Measurements from ENCODE around the gene TCERG1L. TPM values are rescaled to one million over a fixed set of nuclear protein-coding genes. Genes with fewer than 3 reads are reported as not detected.

The TCERG1L gene, protein sequence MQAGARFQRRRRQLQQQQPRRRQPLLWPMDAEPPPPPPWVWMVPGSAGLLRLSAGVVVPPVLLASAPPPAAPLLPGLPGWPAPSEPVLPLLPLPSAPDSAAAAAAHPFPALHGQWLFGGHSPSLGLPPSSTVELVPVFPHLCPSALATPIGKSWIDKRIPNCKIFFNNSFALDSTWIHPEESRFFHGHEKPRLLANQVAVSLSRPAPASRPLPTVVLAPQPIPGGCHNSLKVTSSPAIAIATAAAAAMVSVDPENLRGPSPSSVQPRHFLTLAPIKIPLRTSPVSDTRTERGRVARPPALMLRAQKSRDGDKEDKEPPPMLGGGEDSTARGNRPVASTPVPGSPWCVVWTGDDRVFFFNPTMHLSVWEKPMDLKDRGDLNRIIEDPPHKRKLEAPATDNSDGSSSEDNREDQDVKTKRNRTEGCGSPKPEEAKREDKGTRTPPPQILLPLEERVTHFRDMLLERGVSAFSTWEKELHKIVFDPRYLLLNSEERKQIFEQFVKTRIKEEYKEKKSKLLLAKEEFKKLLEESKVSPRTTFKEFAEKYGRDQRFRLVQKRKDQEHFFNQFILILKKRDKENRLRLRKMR
- not detected for polyA plus RNA-seq

DNA sequence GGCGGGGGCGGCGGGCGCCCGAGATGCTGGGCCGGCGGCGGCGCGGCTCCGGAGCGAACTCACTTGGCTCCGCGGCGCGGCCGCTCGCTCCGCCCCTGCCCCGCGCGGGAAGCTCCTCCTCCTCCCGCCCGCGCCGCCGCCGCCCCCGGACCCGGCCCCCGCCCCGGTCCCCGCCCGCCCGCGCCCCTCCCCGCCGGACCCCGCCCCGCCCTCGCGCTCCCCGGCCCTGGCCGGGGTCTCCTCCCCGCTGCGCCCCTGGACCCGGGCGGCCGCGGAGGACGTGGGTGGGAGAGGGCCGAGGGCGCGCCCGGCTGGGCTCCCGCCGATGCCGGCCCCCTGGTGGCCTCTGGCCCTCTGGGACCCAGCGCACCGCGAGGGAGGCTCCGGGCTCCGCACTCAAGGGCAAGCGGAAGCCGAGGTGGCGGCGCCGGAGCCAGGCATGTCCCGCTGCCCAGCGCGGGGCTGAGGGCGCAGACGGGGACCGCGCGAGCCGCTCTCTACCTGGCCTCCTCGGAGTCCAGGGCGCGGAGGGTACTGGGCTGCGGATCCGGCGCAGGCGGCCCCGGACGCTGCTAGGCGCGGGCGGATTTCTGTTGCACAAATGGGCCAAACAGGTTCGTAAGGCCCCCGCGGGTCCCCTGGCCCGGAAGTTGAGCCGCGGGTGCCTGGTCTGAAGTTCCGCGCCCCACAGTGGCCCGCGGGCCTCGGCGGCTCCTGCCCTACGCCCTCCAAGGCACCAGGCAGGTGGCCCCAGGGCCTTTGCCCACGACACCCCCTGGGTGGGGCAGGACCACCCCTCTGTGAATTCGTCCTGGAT lies at the start of gene TCERG1L:
TSS of gene TCERG1L (minus strand) at position 61 of the 817 bp plus-strand sequence. CDS start 86 bp downstream, outside the sequence.
- no peak within 1 kb of the TSS for H3K27ac Mint-ChIP-seq
- H3K27me3 Mint-ChIP-seq (ENCODE audit: low read depth in 3 of 3): peaks cover 7 to 23% (median 21%) of the 10 kb centered on the region in 3 donors
- H3K4me3 Mint-ChIP-seq: peak within 1 kb of the TSS in 4 of 5 donors; percentile 30 to 66 (median 44)
- peaks cover 0 to 3% (median 0%) of the 10 kb centered on the region in 6 donors for H3K9me3 Mint-ChIP-seq
- H3K36me3 Mint-ChIP-seq: no peaks in the 10 kb centered on the region
- H3K4me1 Mint-ChIP-seq: peaks cover 1 to 5% of the 10 kb centered on the region in 2 donors
- peak in 1 of 3 donors; percentile 14 for DNase-seq

DNA sequence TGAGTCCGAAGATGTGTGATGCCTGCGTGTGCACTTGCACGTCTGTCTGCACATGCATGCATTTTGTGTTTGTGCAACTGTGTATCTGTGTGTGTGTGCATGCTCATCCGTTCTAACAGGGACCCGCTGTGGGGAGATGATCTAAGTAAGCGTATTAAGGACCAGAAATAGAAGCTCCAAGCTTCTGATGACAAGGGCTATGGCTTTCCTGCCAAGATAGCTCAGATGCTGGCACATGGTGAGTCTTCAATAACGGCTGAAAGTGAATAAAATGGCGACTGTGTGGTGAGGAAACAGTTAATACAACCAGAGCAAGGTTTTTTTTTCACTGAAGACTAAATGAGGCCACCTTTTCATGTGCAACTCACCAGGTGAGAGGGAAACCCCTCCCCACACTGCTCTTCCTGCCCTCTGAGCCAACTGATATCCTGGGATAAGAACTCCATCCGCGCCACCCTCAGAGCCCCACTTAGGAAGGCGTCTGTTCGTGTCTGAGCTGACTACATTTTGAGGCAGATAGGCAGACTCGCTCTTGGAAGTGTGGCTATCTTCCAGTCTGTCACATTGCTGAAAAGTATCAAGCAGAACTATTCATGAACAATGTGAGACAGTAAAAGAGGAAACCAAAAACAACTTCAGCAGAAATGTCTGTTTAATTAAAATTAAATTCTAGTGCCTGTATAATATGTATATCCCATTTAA lies 47.4 kb upstream of the TCERG1L start:
- peaks cover 0 to 6% (median 0%) of the 10 kb centered on the region in 6 donors for H3K9me3 Mint-ChIP-seq
- H3K36me3 Mint-ChIP-seq: no peaks in the 10 kb centered on the region
- H3K27me3 Mint-ChIP-seq (ENCODE audit: low read depth in 3 of 3): peaks cover 2 to 6% (median 3%) of the 10 kb centered on the region in 3 donors
- H3K4me1 Mint-ChIP-seq: no peaks in the 10 kb centered on the region
- no peak for DNase-seq
- no peak overlapping the region for H3K4me3 Mint-ChIP-seq
- no peak overlapping the region for H3K27ac Mint-ChIP-seq

DNA sequence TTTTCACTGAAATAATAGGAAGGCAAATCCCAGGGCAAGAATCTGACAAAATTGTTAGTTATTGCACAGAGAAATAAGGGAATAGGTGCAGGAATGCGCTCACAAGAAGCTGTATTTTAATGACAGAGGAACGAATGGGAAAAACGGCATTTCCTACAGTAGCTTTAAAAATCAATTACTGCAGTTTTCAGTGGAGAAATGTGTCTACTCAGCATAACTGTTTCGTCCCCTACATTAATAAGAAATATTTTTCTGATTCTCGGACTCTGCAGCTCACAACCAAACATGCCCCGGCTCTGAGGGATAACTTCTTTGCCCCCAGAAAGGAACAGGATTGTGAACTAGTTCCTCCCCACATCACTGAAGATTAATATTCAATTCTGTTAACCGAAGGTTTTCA lies 44.9 kb upstream of the TCERG1L start:
- H3K4me3 Mint-ChIP-seq: no peak overlapping the region
- peaks cover 0 to 6% (median 3%) of the 10 kb centered on the region in 3 donors for H3K27me3 Mint-ChIP-seq (ENCODE audit: low read depth in 3 of 3)
- no peak for DNase-seq
- H3K9me3 Mint-ChIP-seq: peaks cover 0 to 6% (median 0%) of the 10 kb centered on the region in 6 donors
- no peaks in the 10 kb centered on the region for H3K36me3 Mint-ChIP-seq
- no peak overlapping the region for H3K27ac Mint-ChIP-seq
- no peaks in the 10 kb centered on the region for H3K4me1 Mint-ChIP-seq

DNA sequence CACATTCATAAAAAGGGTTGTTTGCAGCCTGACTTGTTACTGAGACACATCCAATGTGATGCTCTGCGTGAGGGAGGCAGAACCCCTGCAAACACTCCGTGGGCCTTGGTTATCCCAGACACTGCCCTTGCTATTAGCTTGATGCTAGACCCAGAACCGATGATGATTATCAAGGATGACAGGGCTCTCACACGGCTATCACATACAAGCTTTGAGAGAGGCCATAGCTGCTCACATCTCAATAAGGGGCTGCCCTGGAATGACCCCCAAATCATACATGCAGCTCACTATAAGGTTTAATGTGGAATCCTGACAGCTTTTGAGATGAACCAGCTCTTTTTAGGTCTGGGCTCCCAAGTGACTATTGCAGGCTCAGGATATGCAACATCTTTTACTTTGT lies 44.4 kb upstream of the TCERG1L start:
- peaks cover 2 to 6% (median 3%) of the 10 kb centered on the region in 3 donors for H3K27me3 Mint-ChIP-seq (ENCODE audit: low read depth in 3 of 3)
- H3K9me3 Mint-ChIP-seq: peaks cover 0 to 6% (median 0%) of the 10 kb centered on the region in 6 donors
- no peak overlapping the region for H3K4me3 Mint-ChIP-seq
- no peak overlapping the region for H3K27ac Mint-ChIP-seq
- H3K36me3 Mint-ChIP-seq: no peaks in the 10 kb centered on the region
- DNase-seq: no peak
- H3K4me1 Mint-ChIP-seq: no peaks in the 10 kb centered on the region

DNA sequence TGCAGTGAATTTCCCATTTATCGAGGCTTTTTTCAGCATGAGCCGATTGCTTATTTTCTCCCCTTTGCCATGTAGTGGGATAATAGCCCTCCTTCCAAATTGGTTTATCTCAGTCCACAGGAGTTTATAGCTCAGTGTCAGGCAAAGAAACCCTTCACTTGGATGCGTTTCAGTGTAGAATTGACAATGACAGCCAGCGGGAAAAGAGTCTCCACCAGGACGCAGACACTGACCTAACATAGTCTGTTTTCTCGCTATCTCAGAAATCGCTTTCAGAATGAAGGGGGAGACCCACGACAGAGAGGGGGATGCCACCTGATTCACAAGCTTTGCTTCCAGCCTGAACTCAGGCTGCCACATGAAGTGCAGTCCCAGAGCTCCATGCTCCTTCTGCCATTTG lies 43.5 kb upstream of the TCERG1L start:
- Mint-ChIP-seq H3K4me1 (no peaks in the 10 kb centered on the region), H3K36me3 (no peaks in the 10 kb centered on the region), H3K4me3 (no peak overlapping the region), H3K27ac (no peak overlapping the region), H3K27me3 (ENCODE audit: low read depth in 3 of 3) (peaks cover 2 to 6% (median 3%) of the 10 kb centered on the region in 3 donors), H3K9me3 (peaks cover 0 to 6% (median 0%) of the 10 kb centered on the region in 6 donors)
- DNase-seq: no peak

DNA sequence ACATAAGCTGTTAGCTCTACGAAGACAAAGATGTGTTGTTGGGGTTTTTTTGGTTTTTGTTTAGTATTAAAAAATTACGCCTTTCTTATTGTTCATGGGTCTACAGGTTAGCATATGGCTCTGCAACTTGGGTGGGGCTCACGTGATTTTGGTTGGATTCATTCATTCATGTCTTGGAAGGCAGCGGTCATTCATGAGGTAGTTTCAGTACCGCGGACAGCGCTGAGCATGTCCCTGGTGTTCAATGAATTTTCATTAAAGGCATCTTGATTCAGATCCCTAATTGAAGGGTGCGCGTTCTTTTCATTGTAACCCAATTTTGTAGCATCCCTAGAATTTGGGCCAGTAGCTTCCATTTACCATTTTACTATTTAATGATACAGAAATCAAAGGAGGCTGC lies 42.9 kb upstream of the TCERG1L start:
- Mint-ChIP-seq H3K27me3 (ENCODE audit: low read depth in 3 of 3) (peaks cover under 1 to 6% (median 2%) of the 10 kb centered on the region in 3 donors), H3K36me3 (no peaks in the 10 kb centered on the region), H3K27ac (no peak overlapping the region), H3K4me3 (no peak overlapping the region), H3K9me3 (peaks cover 0 to 8% (median 0%) of the 10 kb centered on the region in 6 donors), H3K4me1 (no peaks in the 10 kb centered on the region)
- DNase-seq: no peak

DNA sequence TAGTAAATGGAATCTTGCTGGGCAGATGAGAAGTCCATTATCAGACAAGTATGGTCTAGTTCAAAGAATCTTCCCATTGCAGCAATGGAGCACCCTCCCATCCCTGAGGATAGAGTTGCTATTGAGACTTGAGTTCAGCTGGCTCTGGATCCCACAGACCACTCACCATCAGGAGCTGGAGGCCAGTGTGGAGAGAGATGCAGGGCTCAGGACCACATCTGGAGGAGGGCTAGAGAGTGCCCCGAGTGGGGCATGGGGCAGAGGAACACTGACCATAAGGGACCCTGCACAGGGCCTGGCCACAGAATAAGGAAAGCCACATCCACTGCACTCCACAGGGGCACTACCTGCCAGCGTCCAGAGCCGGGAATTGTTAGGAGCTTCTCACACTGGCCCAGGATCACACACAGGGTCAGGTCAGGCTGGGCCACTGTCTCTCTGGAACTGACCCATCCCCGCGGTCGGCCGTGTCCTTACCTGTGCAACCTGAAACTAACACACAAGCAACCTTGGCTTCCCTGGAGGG lies 41.3 kb upstream of the TCERG1L start:
- no peak overlapping the region for H3K27ac Mint-ChIP-seq
- no peak for DNase-seq
- peaks cover 0 to 6% (median 2%) of the 10 kb centered on the region in 3 donors for H3K27me3 Mint-ChIP-seq (ENCODE audit: low read depth in 3 of 3)
- no peak overlapping the region for H3K4me3 Mint-ChIP-seq
- peaks cover 0 to 6% (median 0%) of the 10 kb centered on the region in 6 donors for H3K9me3 Mint-ChIP-seq
- H3K4me1 Mint-ChIP-seq: no peaks in the 10 kb centered on the region
- no peaks in the 10 kb centered on the region for H3K36me3 Mint-ChIP-seq

DNA sequence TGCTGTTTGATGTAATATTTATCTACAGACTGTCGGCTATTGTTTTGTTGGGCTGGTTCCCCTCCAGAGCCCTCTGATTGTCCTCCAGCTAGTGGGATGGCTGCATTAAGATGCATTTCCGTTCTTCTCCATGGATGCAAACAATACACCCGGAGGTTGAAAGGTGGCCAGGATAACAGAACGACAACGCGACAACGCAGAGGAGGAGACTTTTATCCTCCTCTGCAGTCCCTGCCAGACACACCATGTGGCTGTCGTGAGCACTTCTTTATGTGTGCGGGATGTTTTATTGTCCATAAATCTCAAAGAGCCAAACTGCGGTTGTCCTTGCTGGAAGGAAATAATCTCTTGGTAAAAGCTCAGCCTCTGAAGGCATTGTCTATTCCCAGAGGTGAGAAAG lies 39.1 kb upstream of the TCERG1L start:
- Mint-ChIP-seq H3K9me3 (peaks cover 0 to 6% (median 0%) of the 10 kb centered on the region in 6 donors), H3K36me3 (no peaks in the 10 kb centered on the region), H3K4me1 (no peaks in the 10 kb centered on the region), H3K4me3 (no peak overlapping the region), H3K27me3 (ENCODE audit: low read depth in 3 of 3) (peaks cover 0 to 8% (median 2%) of the 10 kb centered on the region in 3 donors), H3K27ac (no peak overlapping the region)
- no peak for DNase-seq

DNA sequence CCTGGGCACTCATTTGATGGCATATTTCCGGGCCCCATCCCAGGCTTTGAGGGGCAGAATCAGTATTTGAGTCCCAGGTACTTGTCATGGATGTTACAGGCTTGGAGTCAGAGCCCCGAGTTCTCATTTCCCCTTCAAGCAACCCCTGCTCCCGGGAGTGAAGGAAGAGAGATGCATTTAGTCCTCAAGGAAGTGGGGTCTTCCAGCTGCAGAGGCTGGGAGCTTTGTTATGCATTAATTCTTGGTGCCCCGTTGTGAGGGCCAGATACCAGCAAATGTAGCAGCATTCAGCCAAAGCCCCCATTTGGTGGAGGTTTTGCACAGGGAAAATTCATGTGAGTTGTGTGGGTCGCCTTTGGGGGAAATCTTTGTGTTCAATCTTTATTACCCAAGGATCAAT lies 38.7 kb upstream of the TCERG1L start:
- Mint-ChIP-seq H3K27ac (no peak overlapping the region), H3K27me3 (ENCODE audit: low read depth in 3 of 3) (peaks cover 0 to 11% (median 2%) of the 10 kb centered on the region in 3 donors), H3K4me3 (no peak overlapping the region), H3K36me3 (no peaks in the 10 kb centered on the region), H3K4me1 (no peaks in the 10 kb centered on the region), H3K9me3 (peaks cover 0 to 6% (median under 1%) of the 10 kb centered on the region in 6 donors)
- no peak for DNase-seq

DNA sequence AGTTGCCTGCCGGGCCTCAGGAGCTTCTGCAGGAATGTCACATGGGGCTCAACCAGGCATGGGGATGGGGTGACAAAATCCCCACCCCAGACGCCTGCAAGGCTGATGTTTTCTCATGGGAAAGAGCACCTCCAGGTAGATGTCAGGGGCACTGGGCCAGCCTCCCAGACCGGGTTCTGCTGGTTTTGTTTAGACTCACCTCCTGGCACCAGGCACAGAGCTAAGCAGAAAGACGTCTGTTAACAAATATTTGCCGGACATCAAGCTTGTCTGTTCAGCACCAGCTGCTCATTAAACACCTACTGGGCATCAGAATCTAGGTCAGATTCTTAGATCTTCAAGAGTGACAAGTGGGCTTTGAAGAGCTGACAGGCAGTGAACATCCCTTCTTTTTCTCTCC lies 34.9 kb upstream of the TCERG1L start:
- DNase-seq: no peak
- H3K27me3 Mint-ChIP-seq (ENCODE audit: low read depth in 3 of 3): peaks cover 0 to 7% (median 2%) of the 10 kb centered on the region in 3 donors
- H3K4me3 Mint-ChIP-seq: no peak overlapping the region
- peaks cover 0 to 4% (median under 1%) of the 10 kb centered on the region in 6 donors for H3K9me3 Mint-ChIP-seq
- no peaks in the 10 kb centered on the region for H3K4me1 Mint-ChIP-seq
- no peak overlapping the region for H3K27ac Mint-ChIP-seq
- H3K36me3 Mint-ChIP-seq: no peaks in the 10 kb centered on the region

DNA sequence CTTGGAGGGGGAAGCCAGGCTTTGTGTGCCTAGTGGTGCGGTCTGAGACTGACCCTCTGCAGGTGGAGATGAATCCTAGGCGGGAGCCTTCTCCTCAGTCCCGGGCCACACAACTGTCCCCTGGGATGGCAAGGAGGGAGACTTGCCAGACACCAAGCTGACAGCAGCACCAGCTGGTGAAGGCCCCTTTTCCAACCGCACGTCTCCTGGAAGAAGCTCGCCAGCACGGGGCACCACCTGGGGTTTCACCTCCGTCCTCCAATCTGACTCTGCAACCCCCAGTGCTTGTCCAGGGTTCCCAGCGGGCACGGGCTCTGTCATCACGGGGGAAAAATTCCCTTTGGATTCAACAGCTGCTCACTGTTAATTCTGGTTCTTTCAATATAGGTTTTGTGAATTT lies 34.2 kb upstream of the TCERG1L start:
- DNase-seq: no peak
- no peak overlapping the region for H3K4me3 Mint-ChIP-seq
- H3K27me3 Mint-ChIP-seq (ENCODE audit: low read depth in 3 of 3): peaks cover 0 to 7% (median 0%) of the 10 kb centered on the region in 3 donors
- peaks cover 0 to 4% (median under 1%) of the 10 kb centered on the region in 6 donors for H3K9me3 Mint-ChIP-seq
- H3K36me3 Mint-ChIP-seq: no peaks in the 10 kb centered on the region
- no peak overlapping the region for H3K27ac Mint-ChIP-seq
- no peaks in the 10 kb centered on the region for H3K4me1 Mint-ChIP-seq

DNA sequence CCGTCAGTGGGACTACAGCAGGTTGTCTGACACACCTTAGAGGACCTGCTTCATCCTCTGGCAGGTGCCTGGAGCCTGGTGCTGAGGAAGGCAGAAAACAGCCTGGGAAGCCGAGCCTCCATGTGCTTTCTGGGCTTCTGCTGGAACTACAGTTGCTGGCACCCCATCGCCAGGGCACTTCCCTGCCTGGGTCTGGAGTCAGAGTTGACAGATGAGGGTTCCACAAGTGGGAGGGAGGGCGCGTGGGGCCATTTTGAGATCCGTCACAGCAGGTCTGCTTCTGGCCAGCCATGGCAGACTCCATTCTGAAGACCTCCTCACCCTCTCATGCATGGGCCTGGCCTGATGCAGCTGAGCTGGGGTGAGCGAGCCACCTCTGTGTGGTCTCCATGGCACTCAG lies 33.2 kb upstream of the TCERG1L start:
- Mint-ChIP-seq H3K9me3 (peaks cover 0 to 4% (median under 1%) of the 10 kb centered on the region in 6 donors), H3K4me1 (no peaks in the 10 kb centered on the region), H3K4me3 (no peak overlapping the region), H3K27ac (no peak overlapping the region), H3K27me3 (ENCODE audit: low read depth in 3 of 3) (peaks cover 0 to 7% (median 0%) of the 10 kb centered on the region in 3 donors), H3K36me3 (no peaks in the 10 kb centered on the region)
- DNase-seq: no peak

DNA sequence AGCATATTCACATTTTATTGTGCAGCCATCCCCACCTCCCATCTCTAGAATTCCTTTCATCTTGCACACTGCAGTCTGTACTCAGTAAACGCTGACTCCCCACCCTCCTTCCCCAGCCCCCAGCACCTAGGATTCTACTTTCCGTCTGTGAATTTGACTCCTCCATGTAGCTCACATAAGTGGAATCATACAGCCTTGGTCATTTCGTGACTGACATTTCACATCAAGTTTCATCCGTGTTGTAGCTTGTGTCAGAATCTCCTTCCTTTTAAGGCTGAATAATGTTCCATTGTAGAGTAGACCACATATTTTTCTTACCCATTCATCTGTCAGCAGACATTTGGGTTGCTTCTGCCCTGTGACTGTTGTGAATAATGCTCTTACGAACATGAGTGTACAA lies 26.2 kb upstream of the TCERG1L start:
- Mint-ChIP-seq H3K4me3 (no peak overlapping the region), H3K36me3 (no peaks in the 10 kb centered on the region), H3K27ac (no peak overlapping the region), H3K9me3 (peaks cover 0 to 6% (median 0%) of the 10 kb centered on the region in 6 donors), H3K4me1 (no peaks in the 10 kb centered on the region), H3K27me3 (ENCODE audit: low read depth in 3 of 3) (peaks cover 0 to 14% (median 0%) of the 10 kb centered on the region in 3 donors)
- no peak for DNase-seq

All from immature natural killer cell (primary cell).